HFFc6 (cell line): ENCODE measurements around the gene GOLGA1. TPM values are rescaled to one million over a fixed set of nuclear protein-coding genes. Genes with fewer than 3 reads are reported as not detected.

Source experiments
- DNase-seq: peaks from one replicate; pipeline ENCODE4 v3.0.0-alpha.2; 2018
- H3K27ac Mint-ChIP-seq: 2 replicates; pipeline ENCODE4 v1.8.0; 2020; ENCODE audit warnings: mild to moderate bottlenecking, mixed read lengths
- H3K27me3 Mint-ChIP-seq: 2 replicates; pipeline ENCODE4 v1.8.0; 2021; ENCODE audit warnings: mild to moderate bottlenecking, moderate library complexity, mixed read lengths; ENCODE audit not compliant: insufficient read depth
- H3K36me3 Mint-ChIP-seq: 2 replicates; pipeline ENCODE4 v1.8.0; 2021; ENCODE audit warnings: low read depth, mixed read lengths
- H3K4me1 Mint-ChIP-seq: 2 replicates; pipeline ENCODE4 v1.8.0; 2020; ENCODE audit warnings: low read depth, mixed read lengths
- H3K4me3 Mint-ChIP-seq: 2 replicates; pipeline ENCODE4 v1.8.0; 2020; ENCODE audit warnings: mild to moderate bottlenecking, moderate library complexity, mixed read lengths
- H3K9me3 Mint-ChIP-seq: 2 replicates; pipeline ENCODE4 v1.8.0; 2020; ENCODE audit warnings: mild to moderate bottlenecking, mixed read lengths
- total RNA-seq, 6 experiments: library from RNA; stranded (reverse); fragmentation: NEBNext Ultra II Directional; extraction: Animal tissue kit (Norgen Biotek cat#: 25700); gene quantifications; 2 replicates in 1 of 6; 3 replicates in 5 of 6; pipeline ENCODE4 v1.2.3, GENCODE V29; 2021
- TF ChIP-seq, protein P1 (sequence below): fragments of 200-600 bp; sonication (generic); IDR thresholded peaks from 2 replicates; pipeline ENCODE4 v1.5.0; 2021; ENCODE audit warnings: antibody characterized with exemption, mild to moderate bottlenecking

Gene GOLGA1
- total RNA-seq, 6 experiments from 2014 or later: 17.4 to 23.2 (median 20.2) TPM

GRCh38 chr9:124861342-124862229 is 79.3 kb downstream of the GOLGA1 start, which contains the start of the genes ARPC5L and RPL35:
ARPC5L (plus strand) TSS chr9:124862130; CDS start chr9:124869291, 7,161 bp downstream.
RPL35 (minus strand) TSS chr9:124861957; CDS start chr9:124861912, 45 bp downstream.
- peaks cover 32% of the 10 kb centered on the region for H3K36me3 Mint-ChIP-seq
- H3K9me3 Mint-ChIP-seq: no peaks in the 10 kb centered on the region
- no peaks in the 10 kb centered on the region; the same call in 1 of the 2 replicates for H3K27me3 Mint-ChIP-seq
- TF ChIP-seq, protein P1, sequence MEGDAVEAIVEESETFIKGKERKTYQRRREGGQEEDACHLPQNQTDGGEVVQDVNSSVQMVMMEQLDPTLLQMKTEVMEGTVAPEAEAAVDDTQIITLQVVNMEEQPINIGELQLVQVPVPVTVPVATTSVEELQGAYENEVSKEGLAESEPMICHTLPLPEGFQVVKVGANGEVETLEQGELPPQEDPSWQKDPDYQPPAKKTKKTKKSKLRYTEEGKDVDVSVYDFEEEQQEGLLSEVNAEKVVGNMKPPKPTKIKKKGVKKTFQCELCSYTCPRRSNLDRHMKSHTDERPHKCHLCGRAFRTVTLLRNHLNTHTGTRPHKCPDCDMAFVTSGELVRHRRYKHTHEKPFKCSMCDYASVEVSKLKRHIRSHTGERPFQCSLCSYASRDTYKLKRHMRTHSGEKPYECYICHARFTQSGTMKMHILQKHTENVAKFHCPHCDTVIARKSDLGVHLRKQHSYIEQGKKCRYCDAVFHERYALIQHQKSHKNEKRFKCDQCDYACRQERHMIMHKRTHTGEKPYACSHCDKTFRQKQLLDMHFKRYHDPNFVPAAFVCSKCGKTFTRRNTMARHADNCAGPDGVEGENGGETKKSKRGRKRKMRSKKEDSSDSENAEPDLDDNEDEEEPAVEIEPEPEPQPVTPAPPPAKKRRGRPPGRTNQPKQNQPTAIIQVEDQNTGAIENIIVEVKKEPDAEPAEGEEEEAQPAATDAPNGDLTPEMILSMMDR: peak; percentile 69
- H3K4me3 Mint-ChIP-seq: peak within 1 kb of the TSS; percentile 88
- H3K27ac Mint-ChIP-seq: peak within 1 kb of the TSS; percentile 87
- DNase-seq: peak; percentile 88
- peaks cover 30% of the 10 kb centered on the region for H3K4me1 Mint-ChIP-seq

GRCh38 chr9:124860582-124861341 is 80.1 kb downstream of the GOLGA1 start:
- Mint-ChIP-seq H3K4me1 (peaks cover 30% of the 10 kb centered on the region), H3K36me3 (peaks cover 32% of the 10 kb centered on the region), H3K4me3 (peak overlapping the region; percentile 88), H3K9me3 (no peaks in the 10 kb centered on the region), H3K27ac (peak overlapping the region; percentile 87), H3K27me3 (no peaks in the 10 kb centered on the region)
- TF ChIP-seq, protein P1: no peak
- no peak for DNase-seq

DNA sequence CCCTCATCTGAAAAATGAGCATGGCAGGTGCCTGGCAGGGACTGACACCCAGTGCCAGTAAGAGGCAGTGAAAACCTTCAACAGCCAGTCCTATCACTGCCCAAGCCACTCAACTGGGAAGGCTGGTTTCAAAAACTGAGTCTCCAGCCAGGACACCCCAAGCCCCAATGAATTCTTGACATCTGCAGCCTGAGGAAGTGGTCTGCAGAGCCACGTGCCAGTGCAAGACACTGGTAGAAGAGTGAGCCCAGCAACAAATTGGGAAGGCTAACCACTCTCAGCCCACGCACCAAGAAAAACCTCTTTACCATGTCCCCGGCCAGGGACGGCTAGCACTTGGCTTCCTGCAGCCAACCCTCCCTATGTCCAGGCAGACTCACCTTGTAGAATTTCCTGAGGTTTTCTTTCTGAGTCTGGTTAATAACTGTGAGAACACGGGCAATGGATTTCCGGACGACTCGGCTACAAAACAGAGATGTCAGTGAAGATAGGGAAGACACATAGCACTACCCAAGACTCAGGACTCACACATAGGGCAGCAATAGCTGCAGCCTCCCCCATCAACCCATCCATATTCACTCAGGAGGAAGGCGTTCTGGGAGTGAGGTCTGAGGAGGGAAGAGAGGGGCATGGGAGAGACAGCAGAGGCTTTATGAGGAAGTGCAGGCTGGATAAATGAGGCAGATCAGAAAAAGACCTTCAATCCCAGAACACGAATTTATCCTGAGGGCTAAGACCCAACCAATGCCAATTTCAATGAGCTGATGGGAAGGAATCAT is 80.9 kb downstream of the GOLGA1 start:
- Mint-ChIP-seq H3K27me3 (peaks cover under 1% of the 10 kb centered on the region; the same call in 1 of the 2 replicates), H3K9me3 (no peaks in the 10 kb centered on the region), H3K4me3 (peak overlapping the region; percentile 88), H3K27ac (peak overlapping the region; percentile 87), H3K4me1 (peaks cover 30% of the 10 kb centered on the region), H3K36me3 (peaks cover 32% of the 10 kb centered on the region)
- TF ChIP-seq, protein P1: no peak; the same call in 1 of the 2 replicates
- no peak for DNase-seq

- Mint-ChIP-seq H3K4me3 (no peak overlapping the region), H3K9me3 (no peaks in the 10 kb centered on the region), H3K27ac (no peak overlapping the region), H3K4me1 (peaks cover 25% of the 10 kb centered on the region), H3K27me3 (peaks cover 3% of the 10 kb centered on the region), H3K36me3 (peaks cover 32% of the 10 kb centered on the region)
- TF ChIP-seq, protein P1: peak; percentile 38
- no peak for DNase-seq
These were observed 82.4 kb downstream of the GOLGA1 start for GRCh38 chr9:124858330-124859046.
